ENCODE data around the gene GAS2L3. TPM values are rescaled to one million over a fixed set of nuclear protein-coding genes. Genes with fewer than 3 reads are reported as not detected.

The GAS2L3 gene
- total and polyA plus RNA-seq, 4 donors: 15.2 to 121 (median 31.6) TPM

DNA sequence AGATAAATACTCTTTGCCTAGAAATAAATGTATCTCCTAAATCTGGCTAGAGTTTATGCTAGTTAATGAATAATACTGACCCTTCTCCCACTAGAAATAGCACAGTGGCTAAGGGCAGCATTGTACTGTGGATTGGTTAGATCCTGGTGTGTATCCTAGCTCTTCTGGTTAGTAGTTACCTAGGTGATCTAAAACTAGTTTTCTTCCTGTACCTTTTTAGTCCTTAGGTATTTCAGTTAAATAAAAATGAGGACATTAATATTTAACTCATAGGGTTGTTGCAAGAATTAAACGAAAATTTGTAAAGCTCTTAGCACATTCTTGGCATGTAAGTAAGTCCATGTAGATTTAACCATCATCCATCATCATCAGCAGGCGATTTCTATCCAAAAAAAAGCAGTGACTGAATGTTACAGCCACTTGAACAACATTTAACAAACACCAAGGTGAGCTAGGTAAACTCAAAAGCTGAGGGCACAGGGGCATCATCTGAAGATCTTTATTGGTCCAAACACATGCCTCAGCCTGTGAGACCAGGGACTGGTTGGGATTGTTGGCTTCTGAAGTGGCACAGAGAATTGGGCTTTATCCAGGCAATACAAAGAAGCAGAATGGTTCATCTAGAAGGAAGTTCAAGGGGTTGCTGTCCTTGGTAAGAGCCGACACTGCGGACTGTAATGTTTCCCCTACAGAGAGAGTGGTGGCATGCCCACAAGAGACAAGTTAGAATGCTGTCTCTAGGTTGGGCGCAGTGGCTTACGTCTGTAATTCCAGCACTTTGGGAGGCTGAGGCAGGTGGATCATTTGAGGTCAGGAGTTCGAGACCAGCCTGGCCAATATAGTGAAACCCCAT lies 100.8 kb downstream of the GAS2L3 start:
- Histone ChIP-seq H3K4me3 (ENCODE audit: low read depth, low read length) (no peak overlapping the region), H3K27me3 (ENCODE audit: control insufficient read depth, insufficient read depth, low read length) (no peaks in the 10 kb centered on the region), H3K27ac (ENCODE audit: low read depth, low read length) (no peak overlapping the region), H3K9me3 (ENCODE audit: control insufficient read depth, insufficient read depth, low read length) (no peaks in the 10 kb centered on the region), H3K4me1 (ENCODE audit: control insufficient read depth, insufficient read depth, low read length) (no peaks in the 10 kb centered on the region), H3K36me3 (ENCODE audit: control insufficient read depth, insufficient read depth, low read length) (no peaks in the 10 kb centered on the region)
- 46% methylated on average over 2 of the region's 7 CpGs for WGBS (ENCODE audit: insufficient coverage)
- DNase-seq (ENCODE audit: low read depth in 4 of 6, low spot score in 6 of 6): no peak

Small RNA genes lying within 50 kb of the gene (small RNA-seq; reads per million reads assigned to genes)
- gene AC010200.2 (ENCODE audit: low replicate concordance): not detected

Other genes with a start within 250 kb of the GAS2L3 start
- gene SLC17A8, start 216.6 kb upstream of the GAS2L3 start, total RNA-seq: 10 to 100 TPM; 12.0 to 13.2 TPM
- 10 to 100 TPM in 1 of 2 donors, 1 to 10 TPM in 1; 9.3 to 17.4 TPM for gene SLC17A8, start 216.6 kb upstream of the GAS2L3 start, polyA plus RNA-seq (ENCODE audit: insufficient read length in 2 of 2)
- gene NR1H4, start 99.8 kb upstream of the GAS2L3 start, total RNA-seq: 1 to 10 TPM in 1 of 2 donors, under 1 TPM in 1; 0.40 to 2.9 TPM
- 1 to 10 TPM in 1 of 2 donors, under 1 TPM in 1; 0.48 to 1.0 TPM for gene NR1H4, start 99.8 kb upstream of the GAS2L3 start, polyA plus RNA-seq (ENCODE audit: insufficient read length in 2 of 2)
- gene ANO4, start 221.1 kb downstream of the GAS2L3 start, total RNA-seq: 10 to 100 TPM; 14.5 to 47.1 TPM
- gene ANO4, start 221.1 kb downstream of the GAS2L3 start, polyA plus RNA-seq (ENCODE audit: insufficient read length in 2 of 2): 10 to 100 TPM; 20.5 to 25.0 TPM